HepG2 (cell line): Measurements from ENCODE around the gene DLG2. TPM values are rescaled to one million over a fixed set of nuclear protein-coding genes. Genes with fewer than 3 reads are reported as not detected.

ENCODE experiments used
- ATAC-seq: fragments of 200-7000 bp; cut with Tn5 transposase; 3 replicates; pipeline ENCODE4 v1.9.1; 2020; ENCODE audit warnings: mild to moderate bottlenecking, moderate library complexity
- BruUV-seq: library from RNA; stranded (reverse); fragments of 400-500 nt; replicated peaks from 2 replicates; lab custom pipeline; 2021; lab: Mats Ljungman, UMichigan
- CTCF ChIA-PET: fragments of 300-600 bp; formaldehyde crosslinking; extraction: SDS; loops from one replicate; lab custom pipeline; 2021; ENCODE audit warnings: low total read pairs, inconsistent platforms, low intra/inter-chr PET ratio; lab: Yijun Ruan, JAX
- POLR2A ChIA-PET: fragments of 350-600 bp; sonication (Branson Sonifier 250); formaldehyde crosslinking; loops from one replicate; lab custom pipeline; 2020; ENCODE audit warnings: antibody characterized with exemption, inconsistent platforms; lab: Yijun Ruan, JAX
- DNase-seq: peaks from one replicate; pipeline ENCODE4 v3.0.0-alpha.2; 2015; ENCODE audit warnings: low spot score
- FAIRE-seq: peaks from 3 replicates; lab custom pipeline; 2011; peaks lifted over from hg19 to GRCh38; lab: Jason Lieb, UNC
- H2AFZ ChIP-seq: one replicate; pipeline ENCODE4 v1.6.1; 2011; ENCODE audit warnings: low read length, inconsistent platforms
- H3K27ac ChIP-seq: fragments of 300-600 bp; 3 replicates; pipeline ENCODE4 v1.8.0; 2011; ENCODE audit warnings: mixed run types, mild to moderate bottlenecking, mixed read lengths, low read length, inconsistent platforms; ENCODE audit not compliant: insufficient read depth; ENCODE audit errors: extremely low read length
- H3K27me3 ChIP-seq, 2 experiments: fragments of 200-600 bp in 1 of 2; 2 replicates in 1 of 2; 3 replicates in 1 of 2; pipeline versions ENCODE4 v1.6.0 to v1.8.0; 2011; ENCODE audit warnings: low read length in 2 of 2, mild to moderate bottlenecking in 2 of 2, moderate library complexity in 2 of 2, inconsistent platforms in 1 of 2; ENCODE audit not compliant: insufficient read depth in 2 of 2, control insufficient read depth in 1 of 2
- H3K36me3 ChIP-seq, 2 experiments: fragments of 200-600 bp in 1 of 2; replicated peaks in 1 of 2; 2 replicates in 1 of 2; 3 replicates in 1 of 2; pipeline versions ENCODE4 v1.5.1 to v1.8.0; 2011; ENCODE audit warnings: low read length in 2 of 2, inconsistent platforms in 1 of 2; ENCODE audit not compliant: insufficient read depth in 2 of 2, control insufficient read depth in 1 of 2
- H3K4me1 ChIP-seq: 2 replicates; pipeline ENCODE4 v1.5.1; 2012; ENCODE audit warnings: low read length, inconsistent platforms; ENCODE audit not compliant: insufficient read depth
- H3K4me2 ChIP-seq: 2 replicates; pipeline ENCODE4 v1.6.0; 2011; ENCODE audit warnings: low read depth, low read length, inconsistent platforms
- H3K4me3 ChIP-seq, 3 experiments: fragments of 200-600 bp in 1 of 3; sonication (generic), shearing (Covaris generic) in 1 of 3; replicated peaks in 1 of 3; 2 replicates each; pipeline ENCODE4 v1.5.1; 2011 to 2016; ENCODE audit warnings: low read length in 3 of 3, inconsistent platforms in 2 of 3, low read depth in 2 of 3, mild to moderate bottlenecking in 2 of 3, control low read depth in 1 of 3, mixed read lengths in 1 of 3; ENCODE audit not compliant: insufficient read depth in 1 of 3
- H3K79me2 ChIP-seq: one replicate; pipeline ENCODE4 v1.6.1; 2011; ENCODE audit warnings: low read length, inconsistent platforms; ENCODE audit not compliant: insufficient read depth
- H3K9ac ChIP-seq: 2 replicates; pipeline ENCODE4 v1.6.0; 2011; ENCODE audit warnings: mild to moderate bottlenecking, low read depth, low read length, inconsistent platforms; ENCODE audit not compliant: insufficient read depth
- H3K9me3 ChIP-seq: 2 replicates; pipeline ENCODE4 v1.5.1; 2012; ENCODE audit warnings: mild to moderate bottlenecking, low read length
- H4K20me1 ChIP-seq: 2 replicates; pipeline ENCODE4 v1.6.0; 2011; ENCODE audit warnings: inconsistent platforms, mild to moderate bottlenecking, low read length, moderate library complexity; ENCODE audit not compliant: insufficient read depth
- CBX1 ChIP-seq: IDR thresholded peaks from one replicate; pipeline ENCODE4 v1.6.1; 2016; ENCODE audit warnings: antibody characterized with exemption, low read depth
- FOXM1 ChIP-seq: sonication (generic); formaldehyde crosslinking; IDR thresholded peaks from 2 replicates; pipeline ENCODE4 v1.5.0; 2020; ENCODE audit warnings: missing genetic modification reagents
- KDM1A ChIP-seq: IDR thresholded peaks from 2 replicates; pipeline ENCODE4 v1.6.1; 2016; ENCODE audit warnings: missing compliant biosample characterization
- MAFF ChIP-seq: IDR thresholded peaks from 2 replicates; pipeline ENCODE4 v1.6.1; 2011; ENCODE audit warnings: low read depth, low read length, improper control_type of control experiment
- MAFK ChIP-seq, 2 experiments: IDR thresholded peaks in 1 of 2; conservative IDR thresholded peaks in 1 of 2; 2 replicates each; pipeline ENCODE4 v1.6.1; 2011; ENCODE audit warnings: improper control_type of control experiment in 2 of 2, low read length in 2 of 2
- NCOR1 ChIP-seq: fragments of 200-600 bp; sonication (generic); IDR thresholded peaks from 2 replicates; pipeline ENCODE4 v1.7.0; 2017; ENCODE audit warnings: antibody characterized with exemption, low read length, borderline replicate concordance
- REPIN1 ChIP-seq: sonication (generic); formaldehyde crosslinking; IDR thresholded peaks from 2 replicates; pipeline ENCODE4 v1.8.0; 2022; ENCODE audit warnings: missing genetic modification reagents, low read depth, mild to moderate bottlenecking, borderline replicate concordance
- RORA ChIP-seq: sonication (generic); formaldehyde crosslinking; IDR thresholded peaks from 2 replicates; pipeline ENCODE4 v1.5.0; 2020; ENCODE audit warnings: mild to moderate bottlenecking, missing genetic modification reagents, moderate library complexity
- SRY ChIP-seq: sonication (generic); formaldehyde crosslinking; IDR thresholded peaks from 2 replicates; pipeline ENCODE4 v1.8.0; 2022; ENCODE audit warnings: mild to moderate bottlenecking, missing genetic modification reagents
- TAF15 ChIP-seq: fragments of 200-400 bp; formaldehyde crosslinking; IDR thresholded peaks from one replicate; pipeline ENCODE4 v1.6.1; 2018; ENCODE audit warnings: mild to moderate bottlenecking, low read depth, low read length; ENCODE audit not compliant: poor library complexity, severe bottlenecking
- ZFP36L1 ChIP-seq: sonication (generic); formaldehyde crosslinking; IDR thresholded peaks from 2 replicates; pipeline ENCODE4 v1.8.0; 2022; ENCODE audit warnings: mild to moderate bottlenecking, missing genetic modification reagents, moderate library complexity
- ZNF143 ChIP-seq: sonication (generic); formaldehyde crosslinking; IDR thresholded peaks from 2 replicates; pipeline ENCODE4 v1.4.0; 2020; ENCODE audit warnings: missing genetic modification reagents
- ZNF326 ChIP-seq: sonication (generic); formaldehyde crosslinking; IDR thresholded peaks from 2 replicates; pipeline ENCODE4 v1.4.0; 2020; ENCODE audit warnings: missing genetic modification reagents, borderline replicate concordance
- ZNF550 ChIP-seq: sonication (generic); formaldehyde crosslinking; IDR thresholded peaks from 2 replicates; pipeline ENCODE4 v1.4.0; 2020; ENCODE audit warnings: mild to moderate bottlenecking, missing genetic modification reagents, borderline replicate concordance
- ZNF576 ChIP-seq: sonication (generic); formaldehyde crosslinking; IDR thresholded peaks from 2 replicates; pipeline ENCODE4 v1.4.0; 2020; ENCODE audit warnings: mild to moderate bottlenecking, missing genetic modification reagents
- ZNF784 ChIP-seq: sonication (generic); formaldehyde crosslinking; IDR thresholded peaks from 2 replicates; pipeline ENCODE4 v1.5.1; 2020; ENCODE audit warnings: missing genetic modification reagents, mild to moderate bottlenecking, borderline replicate concordance
- WGBS: methylation state at CpG from one replicate; pipeline ENCODE4 v1.1.6; 2017; ENCODE audit warnings: low lambda C conversion rate; 5-methylcytosine and 5-hydroxymethylcytosine counted together
- in situ Hi-C: cut with HindIII; loops from 2 replicates; pipeline ENCODE4 v1.10.0; 2017; ENCODE audit warnings: low pct_unique_long_range_greater_than_20kb; ENCODE audit not compliant: extremely low pct_ligation_motif_present
- intact Hi-C: fragments of 100-400 bp; cut with micrococcal nuclease; formaldehyde crosslinking; loops from one replicate; pipeline ENCODE4 v1.10.0; 2022; ENCODE audit not compliant: unreplicated experiment
- polyA plus RNA-seq, 8 experiments: library from polyadenylated mRNA; depleted of rRNA in 3 of 8; stranded (reverse) in 7 of 8; unstranded in 1 of 8; fragments of >200 nt; fragmentation: Illumina TruSeq in 4 of 8; extraction: Trizol in 4 of 8; gene quantifications; 2 replicates each; pipeline versions ENCODE4 v1.2.1 to v1.2.3, GENCODE V29; 2011 to 2016; ENCODE audit warnings: low read depth in 4 of 8, missing spikeins in 1 of 8, mixed read lengths in 1 of 8; ENCODE audit not compliant: insufficient read depth in 1 of 8
- total RNA-seq, 5 experiments: library from RNA; depleted of rRNA; stranded (reverse); fragments of >200 nt; fragmentation: Illumina TruSeq; extraction: Trizol; gene quantifications; 2 replicates each; pipeline ENCODE4 v1.2.3, GENCODE V29; 2016; ENCODE audit warnings: low read depth in 1 of 5
- TF ChIP-seq, protein P1 (sequence below): sonication (generic); formaldehyde crosslinking; IDR thresholded peaks from 2 replicates; pipeline ENCODE4 v1.4.0; 2020; ENCODE audit warnings: missing genetic modification reagents

DLG2 gene
- total and polyA plus RNA-seq, 2 of the 13 experiments (the other 11 are each of a cell fraction or from before 2014, with no cell fraction given), result 0.46 to 1.0 TPM

GRCh38 chr11:83630211-83630610, 1996.9 kb downstream of the DLG2 start:
- in situ Hi-C loops, result no loop called here
- ChIA-PET CTCF (no interaction called here), POLR2A (no interaction called here)
- Histone ChIP-seq H3K79me2 (no peaks in the 10 kb centered on the region), H3K4me1 (no peaks in the 10 kb centered on the region), H3K4me3 (no peak overlapping the region), H3K36me3 (no peaks in the 10 kb centered on the region), H4K20me1 (no peaks in the 10 kb centered on the region), H3K9ac (no peak overlapping the region), H3K27me3 (no peaks in the 10 kb centered on the region), H3K27ac (no peak overlapping the region), H3K9me3 (no peaks in the 10 kb centered on the region), H3K4me2 (no peak overlapping the region), H2AFZ (no peak overlapping the region)
- no peak for FAIRE-seq
- TF ChIP-seq NCOR1, result no peak
- TF ChIP-seq MAFK (conservative IDR thresholded peaks at IDR 0.05 in 1 of 2, IDR thresholded peaks at IDR 0.05 in 1 of 2; ENCODE audit: low read length in 2 of 2), result peak; percentile 20 to 64; a peak in 2 of 4 replicates
- peak; percentile 50; the same call in 1 of the 2 replicates for TF ChIP-seq MAFF
- no peak for DNase-seq
- ATAC-seq, result no peak
- 86% methylated on average over 1 of the region's 1 CpG for WGBS
- intact Hi-C loops, result no loop called here
- no TSS peak for BruUV-seq

DNA sequence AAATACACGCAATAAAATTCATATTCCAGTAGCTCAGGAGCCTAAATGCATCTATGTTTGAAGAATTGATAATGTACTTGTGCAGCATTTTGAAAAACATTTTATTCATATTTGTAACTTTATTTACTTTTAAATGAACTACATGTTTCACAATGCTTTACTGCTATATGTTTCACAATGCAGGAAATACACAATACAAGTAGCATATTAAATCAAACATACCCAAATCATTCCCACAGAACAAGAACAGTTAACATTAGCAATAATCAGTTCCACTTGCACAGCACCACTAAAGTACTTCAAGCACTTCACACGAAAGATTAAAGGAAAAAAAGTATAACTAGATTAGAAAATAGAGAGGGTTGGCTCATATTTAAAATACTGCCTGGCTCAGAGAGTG, 1997.4 kb downstream of the DLG2 start:
- 28% methylated on average over 2 of the region's 2 CpGs for WGBS
- POLR2A ChIA-PET, result no interaction called here
- no peak overlapping the region for H3K4me2 ChIP-seq
- DNase-seq, result no peak
- no peaks in the 10 kb centered on the region for H3K79me2 ChIP-seq
- H4K20me1 ChIP-seq, result no peaks in the 10 kb centered on the region
- intact Hi-C loops (no loop called here), in situ Hi-C loops (no loop called here)
- H2AFZ ChIP-seq, result no peak overlapping the region
- TF ChIP-seq ZNF143, result no peak
- no peak for TF ChIP-seq ZNF326 (CRISPR knock-in tag)
- TF ChIP-seq TAF15, result no peak
- no peak for TF ChIP-seq ZNF550
- TF ChIP-seq ZNF784 (CRISPR knock-in tag), result no peak
- TF ChIP-seq ZNF576 (CRISPR knock-in tag), result no peak
- TF ChIP-seq RORA, result no peak
- TF ChIP-seq KDM1A (CRISPR knock-in tag), result no peak
- no peak for TF ChIP-seq FOXM1 (CRISPR knock-in tag)
- TF ChIP-seq, protein P1, sequence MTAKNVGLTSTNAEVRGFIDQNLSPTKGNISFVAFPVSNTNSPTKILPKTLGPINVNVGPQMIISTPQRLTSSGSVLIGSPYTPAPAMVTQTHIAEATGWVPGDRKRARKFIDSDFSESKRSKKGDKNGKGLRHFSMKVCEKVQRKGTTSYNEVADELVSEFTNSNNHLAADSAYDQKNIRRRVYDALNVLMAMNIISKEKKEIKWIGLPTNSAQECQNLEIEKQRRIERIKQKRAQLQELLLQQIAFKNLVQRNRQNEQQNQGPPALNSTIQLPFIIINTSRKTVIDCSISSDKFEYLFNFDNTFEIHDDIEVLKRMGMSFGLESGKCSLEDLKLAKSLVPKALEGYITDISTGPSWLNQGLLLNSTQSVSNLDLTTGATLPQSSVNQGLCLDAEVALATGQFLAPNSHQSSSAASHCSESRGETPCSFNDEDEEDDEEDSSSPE (CRISPR knock-in tag), result no peak
- TF ChIP-seq SRY, result no peak
- no peak for TF ChIP-seq CBX1
- no peak for TF ChIP-seq ZFP36L1 (CRISPR knock-in tag)
- no peak for TF ChIP-seq REPIN1 (CRISPR knock-in tag)
- no peaks in the 10 kb centered on the region for H3K4me1 ChIP-seq
- no peaks in the 10 kb centered on the region for H3K36me3 ChIP-seq
- ATAC-seq, result no peak
- H3K9ac ChIP-seq, result no peak overlapping the region
- no peak overlapping the region for H3K4me3 ChIP-seq
- no peaks in the 10 kb centered on the region for H3K9me3 ChIP-seq
- no peak for FAIRE-seq
- BruUV-seq, result no TSS peak
- CTCF ChIA-PET, result no interaction called here
- H3K27ac ChIP-seq, result no peak overlapping the region
- H3K27me3 ChIP-seq, result no peaks in the 10 kb centered on the region
